DMS53 treated with DMSO at 0.1 percent for 48 hours (cell line): ENCODE data around the gene SLC12A4.
"Not testable (repeated sequence)": the region's sequence is repeated elsewhere in the genome, so short reads cannot be mapped to it uniquely, and the experiment has no call there.

Experiments used
- DNase-seq: peaks from one replicate; lab custom pipeline; 2025; ENCODE audit not compliant: unreplicated experiment; lab: John Stamatoyannopoulos, UW

SLC12A4 gene

GRCh38 chr16:67988675-67989074 lies 20.2 kb upstream of the SLC12A4 start:
- no peak for DNase-seq

DNA sequence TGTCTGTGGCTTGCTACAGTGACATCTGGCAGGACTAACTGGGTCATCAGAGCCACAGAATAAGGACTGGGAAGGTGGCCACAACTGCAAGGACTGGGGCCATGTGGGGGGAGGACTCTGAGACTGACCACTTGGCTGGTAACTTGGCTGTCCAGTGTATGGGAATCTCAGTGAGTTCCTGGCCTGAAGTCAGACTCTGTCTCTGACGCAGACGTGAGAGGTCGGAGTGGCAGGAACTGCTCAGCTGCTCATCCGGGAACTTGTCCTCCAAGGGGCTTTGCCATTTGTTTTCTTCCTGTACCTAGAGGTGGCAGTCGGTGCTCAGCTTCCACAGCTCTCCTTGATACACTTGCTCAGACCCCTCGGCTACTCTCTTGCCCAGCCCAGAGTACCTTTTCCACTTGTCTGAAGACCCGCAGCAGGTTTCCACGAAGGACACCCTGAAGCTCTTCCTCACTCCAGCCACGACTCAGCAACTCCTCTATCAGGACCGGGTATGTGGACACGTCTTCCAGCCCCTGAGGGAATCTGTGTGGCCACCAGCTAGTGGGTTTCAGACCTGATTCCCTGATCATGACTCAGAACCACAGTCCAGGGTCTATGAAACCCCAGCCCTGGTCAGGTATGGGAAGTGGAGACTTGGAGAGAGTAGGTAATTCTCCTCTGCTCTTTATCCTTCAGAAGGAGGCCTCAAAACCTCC lies 19.2 kb upstream of the SLC12A4 start:
- DNase-seq = no peak

- no peak for DNase-seq
These were observed 18.5 kb upstream of the SLC12A4 start for GRCh38 chr16:67986949-67987348.

DNA sequence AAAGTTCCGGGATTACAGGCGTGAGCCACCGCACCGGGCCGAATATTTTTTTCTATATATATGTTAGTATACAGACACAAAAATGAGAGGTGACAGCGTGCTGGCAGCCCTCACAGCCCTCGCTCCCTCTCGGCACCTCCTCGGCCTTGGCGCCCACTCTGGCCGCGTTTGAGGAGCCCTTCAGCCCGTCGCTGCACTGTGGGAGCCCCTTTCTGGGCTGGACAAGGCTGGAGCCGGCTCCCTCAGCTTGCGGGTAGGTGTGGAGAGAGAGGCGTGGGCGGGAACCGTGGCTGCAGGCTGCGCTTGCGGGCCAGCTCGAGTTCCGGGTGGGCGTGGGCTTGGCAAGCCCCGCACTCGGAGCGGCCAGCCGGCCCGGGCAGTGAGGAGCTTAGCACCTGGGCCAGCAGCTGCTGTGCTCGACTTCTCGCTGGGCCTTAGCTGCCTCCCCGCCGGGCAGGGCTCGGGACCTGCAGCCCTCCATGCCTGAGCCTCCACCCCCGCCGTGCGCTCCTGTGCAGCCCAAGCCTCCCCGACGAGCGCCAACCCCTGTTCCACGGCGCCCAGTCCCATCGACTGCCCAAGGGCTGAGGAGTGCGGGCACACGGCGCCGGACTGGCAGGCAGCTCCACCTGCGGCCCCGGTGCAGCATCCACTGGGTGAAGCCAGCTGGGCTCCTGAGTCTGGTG lies 13.7 kb upstream of the SLC12A4 start:
- no peak for DNase-seq

- DNase-seq = no peak
These were observed 11.7 kb upstream of the SLC12A4 start, which contains the start of gene DPEP3 for GRCh38 chr16:67979955-67980678. TSS of gene DPEP3 (minus strand) at chr16:67980499. CDS start at chr16:67980380, 119 bp downstream.

GRCh38 chr16:67977469-67978227 lies 9.2 kb upstream of the SLC12A4 start:
- no peak for DNase-seq

- no peak for DNase-seq
These were observed 8.6 kb upstream of the SLC12A4 start for GRCh38 chr16:67977005-67977404.

DNA sequence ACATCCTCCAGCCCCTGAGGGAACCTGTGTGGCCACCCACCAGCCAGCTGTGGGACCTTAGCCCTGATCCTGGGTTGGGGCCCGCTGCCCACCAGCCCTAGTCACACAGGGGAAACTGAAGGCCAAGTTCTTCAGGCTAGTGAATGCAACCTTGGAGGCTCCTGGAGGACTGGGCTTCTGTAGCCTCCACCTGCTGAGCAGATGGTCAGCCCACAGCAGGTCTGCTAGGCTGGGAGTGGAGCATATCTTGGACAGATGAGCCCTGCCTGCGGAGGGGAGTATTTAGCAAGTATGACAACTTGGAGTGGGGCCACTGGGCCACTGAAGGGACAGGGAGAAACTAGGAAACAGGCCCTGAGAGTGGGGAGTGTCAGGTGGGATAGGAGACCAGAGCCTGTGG lies 7.8 kb upstream of the SLC12A4 start:
- DNase-seq = no peak

DNA sequence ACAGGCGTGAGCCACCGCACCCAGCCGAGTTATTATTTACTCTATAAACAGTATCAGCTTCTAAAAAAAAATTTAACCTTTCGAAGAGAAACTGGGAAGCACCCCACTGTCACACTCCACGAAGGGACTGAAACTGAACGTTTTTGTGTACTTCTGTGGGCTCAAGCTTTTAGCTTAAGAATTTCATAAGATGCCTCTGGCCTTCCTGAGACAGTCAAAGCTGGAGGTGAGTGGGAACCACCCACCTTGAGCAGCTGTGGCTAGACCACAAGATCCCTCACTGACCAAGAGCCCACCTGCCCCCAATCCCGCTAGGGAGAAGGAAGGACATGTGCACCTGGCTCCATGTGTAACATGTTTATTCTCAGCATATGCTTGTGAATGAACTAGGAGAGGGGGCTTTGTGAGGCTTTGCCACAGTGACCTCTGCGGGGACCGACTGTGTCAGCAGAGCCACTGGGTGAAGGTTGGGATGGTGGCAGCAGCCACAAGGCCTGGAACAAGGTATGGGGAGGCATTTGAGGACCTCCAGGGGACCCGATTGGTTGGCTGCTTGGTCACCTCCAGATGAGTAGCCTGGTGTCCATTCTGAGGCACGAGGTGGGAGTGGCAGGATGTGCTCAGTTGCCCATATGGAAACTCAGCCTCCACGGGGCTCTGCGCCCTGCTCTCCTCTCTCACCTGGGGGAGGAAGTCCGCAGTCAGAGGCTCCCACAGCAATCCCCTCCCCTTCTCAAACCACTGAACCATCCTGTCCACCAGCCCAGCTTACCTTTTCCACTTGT lies 7.1 kb upstream of the SLC12A4 start:
- no peak for DNase-seq

DNA sequence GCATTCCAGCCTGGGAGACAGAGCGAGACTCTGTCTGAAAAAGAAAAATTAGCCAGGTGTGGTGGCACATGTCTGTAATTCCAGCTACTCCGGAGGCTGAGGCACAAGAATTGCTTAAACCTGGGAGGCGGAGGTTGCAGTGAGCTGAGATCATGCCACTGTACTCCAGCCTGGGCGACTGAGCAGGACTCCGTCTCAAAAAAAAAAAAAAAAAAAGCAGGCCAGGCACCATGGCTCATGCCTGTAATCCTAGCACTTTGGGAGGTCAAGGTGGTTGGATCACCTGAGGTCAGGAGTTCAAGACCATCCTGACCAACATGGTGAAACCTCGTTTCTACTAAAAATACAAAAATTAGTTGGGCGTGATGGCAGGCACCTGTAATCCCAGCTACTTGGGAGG lies 3.8 kb upstream of the SLC12A4 start:
- not testable (repeated sequence) for DNase-seq

- DNase-seq = no peak
These were observed 2.7 kb upstream of the SLC12A4 start for GRCh38 chr16:67971111-67971510.

DNA sequence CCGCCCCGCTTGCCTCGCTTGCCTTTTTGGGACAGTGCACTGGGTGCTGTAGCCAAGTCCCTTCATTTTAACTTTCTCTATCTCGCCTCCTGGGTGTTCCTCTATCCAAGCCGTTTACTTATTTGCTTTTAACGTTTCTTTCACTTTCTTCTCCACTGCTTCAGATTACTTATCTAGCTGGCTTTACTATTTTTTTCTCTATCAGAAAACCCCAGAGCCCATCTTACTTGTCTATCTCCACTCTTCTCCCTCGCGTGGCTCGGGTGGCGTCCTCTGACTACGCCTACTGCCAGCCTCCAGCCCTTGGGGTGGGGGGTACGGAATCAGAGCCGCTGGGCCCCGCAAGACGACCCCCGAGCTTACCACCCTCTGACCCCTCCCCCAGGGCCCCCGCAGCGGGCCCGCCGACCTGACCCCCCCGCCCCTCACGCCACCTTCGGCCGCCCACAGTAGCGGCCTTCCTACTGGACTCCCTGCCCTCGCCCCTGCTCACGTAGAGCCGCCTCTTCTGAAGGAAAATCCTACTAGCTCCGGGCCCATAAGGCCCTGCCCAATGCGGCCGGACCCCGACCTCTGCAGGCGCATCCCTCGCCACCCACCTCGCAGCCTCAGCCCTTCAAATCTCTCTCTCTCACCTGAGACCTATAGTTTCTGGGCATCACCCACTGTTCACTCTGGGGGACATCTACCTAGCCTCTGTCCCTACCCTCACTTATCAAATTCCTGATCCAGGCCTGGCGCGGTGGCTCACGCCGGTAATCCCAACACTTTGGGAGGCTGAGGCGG lies 1.0 kb upstream of the SLC12A4 start:
- DNase-seq = no peak

- DNase-seq = no peak
These were observed 458 bp downstream of the SLC12A4 start for GRCh38 chr16:67967958-67968399.

DNA sequence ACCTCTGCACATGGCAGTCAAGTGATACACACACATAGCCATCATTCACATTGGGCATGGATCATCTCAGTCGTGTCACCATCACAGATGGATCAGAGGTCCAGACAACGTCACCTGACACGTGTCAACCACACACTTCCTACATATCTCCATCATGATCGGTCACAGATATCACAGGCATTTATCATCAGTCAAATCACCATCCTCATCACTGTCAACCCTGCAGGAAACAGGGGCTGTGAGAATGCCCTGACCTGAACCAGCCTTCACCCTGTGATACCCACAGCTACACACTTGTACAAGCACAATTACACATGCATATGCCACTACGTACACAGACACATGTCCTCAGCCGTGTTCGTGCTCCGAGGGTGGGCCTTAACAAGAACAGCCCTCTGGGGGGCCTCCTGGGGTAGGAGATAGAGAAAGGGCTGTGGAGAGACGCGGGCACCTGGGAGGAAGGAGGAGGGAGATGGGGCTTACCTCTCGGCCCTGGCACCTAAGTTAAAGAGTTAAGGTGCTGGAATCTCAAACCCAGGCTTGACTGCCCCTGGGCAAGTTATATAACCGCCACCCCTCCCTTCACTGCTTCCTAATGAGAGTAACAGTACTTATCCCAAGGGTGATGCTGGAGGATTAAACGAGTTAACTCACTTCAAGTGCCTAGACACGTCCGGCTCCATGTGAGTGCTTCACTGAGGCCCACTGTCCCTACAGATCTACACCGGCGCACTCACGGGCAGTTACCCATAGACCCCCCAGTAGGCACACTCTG lies 1.1 kb downstream of the SLC12A4 start:
- no peak for DNase-seq

- no peak for DNase-seq
These were observed 1.8 kb downstream of the SLC12A4 start for GRCh38 chr16:67966549-67967182.

DNA sequence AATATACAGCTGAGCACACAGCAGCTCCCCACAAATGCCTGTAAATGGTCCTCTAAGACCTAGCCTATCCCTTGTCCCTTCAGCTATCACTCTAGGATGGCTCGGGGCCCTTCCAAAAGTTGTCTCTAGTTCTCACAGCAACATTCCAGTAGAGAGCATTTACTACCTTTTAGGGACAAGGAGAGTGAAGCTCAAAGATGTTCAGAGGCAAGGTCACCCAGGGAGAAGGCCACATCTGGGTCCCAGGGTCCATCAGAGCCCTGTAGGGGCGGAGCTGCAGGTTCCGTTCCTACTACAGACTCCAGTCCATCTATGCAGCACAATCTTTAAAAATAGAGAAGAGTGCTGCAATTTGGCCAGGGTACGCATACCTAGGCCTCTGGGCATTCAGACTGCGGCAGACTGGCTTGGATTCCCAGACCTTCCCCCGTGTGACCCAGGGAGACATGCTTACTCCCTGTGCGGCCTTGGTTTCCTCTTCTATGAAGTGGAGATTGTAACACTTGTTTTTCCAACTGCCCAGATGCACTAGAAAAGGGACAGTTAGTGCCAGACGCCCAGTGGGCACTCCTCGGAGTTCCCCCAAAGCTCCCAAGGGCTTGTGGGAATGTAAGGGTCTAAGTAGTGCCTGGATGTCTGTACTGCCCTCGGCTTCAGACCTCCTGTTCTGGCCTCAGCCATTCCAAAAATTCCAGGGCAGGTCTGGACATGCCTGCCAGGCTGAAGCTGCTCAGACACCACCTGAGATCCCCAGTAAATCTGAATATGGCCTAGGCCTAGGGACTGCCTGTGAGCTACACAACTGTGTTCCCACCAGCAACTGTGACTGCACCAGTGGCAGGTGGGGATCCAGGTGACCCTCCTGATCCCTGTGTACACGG lies 2.5 kb downstream of the SLC12A4 start:
- DNase-seq = no peak

GRCh38 chr16:67964477-67965131 lies 3.8 kb downstream of the SLC12A4 start:
- DNase-seq = no peak
